ENCODE measurements around the gene RASA1. TPM values are rescaled to one million over a fixed set of nuclear protein-coding genes. Genes with fewer than 3 reads are reported as not detected.

Gene RASA1
- total RNA-seq, 2 donors from 2014 or later, result 15.6 to 17.8 TPM

DNA sequence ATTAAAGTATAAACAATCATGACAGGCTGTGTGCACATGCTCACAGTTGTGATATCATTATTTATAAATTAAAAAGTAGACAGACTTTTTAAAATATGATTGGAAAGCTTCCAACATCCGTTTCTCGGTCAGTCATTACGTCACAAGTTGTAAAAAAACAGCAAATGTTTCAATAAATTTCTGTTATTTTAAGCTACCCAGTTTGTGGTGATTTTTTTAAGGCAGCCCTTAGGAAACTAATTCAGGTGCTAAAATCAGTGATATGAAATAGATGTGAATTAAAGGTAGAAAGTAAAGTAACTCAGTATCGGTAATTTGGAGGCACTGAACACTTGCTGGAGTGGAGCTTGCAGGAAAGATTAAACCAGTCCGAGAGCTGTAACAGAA lies 143.9 kb downstream of the RASA1 start:
- Histone ChIP-seq H3K9me3 (no peaks in the 10 kb centered on the region), H3K4me1 (peaks cover 18% of the 10 kb centered on the region), H3K27ac (peak overlapping the region; percentile 94 to 98 (median 94)), H3K36me3 (replicated peaks in 1 of 2; ENCODE audit: insufficient read depth in 1 of 2, low read depth in 2 of 2) (peaks cover 0 to 8% of the 10 kb centered on the region in 2 donors), H3K4me3 (peak overlapping the region in 1 of 2 donors; percentile 30), H3K27me3 (no peaks in the 10 kb centered on the region)
- intact Hi-C loops (cut with DNase I), result no loop called here
- no peak for TF ChIP-seq POLR2A (IDR thresholded peaks at IDR 0.05)
- TF ChIP-seq, protein P1, sequence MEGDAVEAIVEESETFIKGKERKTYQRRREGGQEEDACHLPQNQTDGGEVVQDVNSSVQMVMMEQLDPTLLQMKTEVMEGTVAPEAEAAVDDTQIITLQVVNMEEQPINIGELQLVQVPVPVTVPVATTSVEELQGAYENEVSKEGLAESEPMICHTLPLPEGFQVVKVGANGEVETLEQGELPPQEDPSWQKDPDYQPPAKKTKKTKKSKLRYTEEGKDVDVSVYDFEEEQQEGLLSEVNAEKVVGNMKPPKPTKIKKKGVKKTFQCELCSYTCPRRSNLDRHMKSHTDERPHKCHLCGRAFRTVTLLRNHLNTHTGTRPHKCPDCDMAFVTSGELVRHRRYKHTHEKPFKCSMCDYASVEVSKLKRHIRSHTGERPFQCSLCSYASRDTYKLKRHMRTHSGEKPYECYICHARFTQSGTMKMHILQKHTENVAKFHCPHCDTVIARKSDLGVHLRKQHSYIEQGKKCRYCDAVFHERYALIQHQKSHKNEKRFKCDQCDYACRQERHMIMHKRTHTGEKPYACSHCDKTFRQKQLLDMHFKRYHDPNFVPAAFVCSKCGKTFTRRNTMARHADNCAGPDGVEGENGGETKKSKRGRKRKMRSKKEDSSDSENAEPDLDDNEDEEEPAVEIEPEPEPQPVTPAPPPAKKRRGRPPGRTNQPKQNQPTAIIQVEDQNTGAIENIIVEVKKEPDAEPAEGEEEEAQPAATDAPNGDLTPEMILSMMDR (IDR thresholded peaks at IDR 0.05), result no peak
- WGBS, 2 donors, result 3 to 4% methylated on average over 5 of the region's 5 CpGs
- no peak for DNase-seq
- no peak for ATAC-seq

- TF ChIP-seq, protein P1 (IDR thresholded peaks at IDR 0.05), result peak in 1 of 7 experiments; percentile 3
- TF ChIP-seq POLR2A (IDR thresholded peaks at IDR 0.05), result no peak
- H3K27ac ChIP-seq, result peak overlapping the region; percentile 94 to 98 (median 94)
- WGBS, 2 donors, result 0% methylated on average over 29 of the region's 29 CpGs
- peak overlapping the region; percentile 30 to 91 for H3K4me3 ChIP-seq
- no peaks in the 10 kb centered on the region for H3K27me3 ChIP-seq
- peak; percentile 14 for ATAC-seq
- H3K36me3 ChIP-seq (replicated peaks in 1 of 2; ENCODE audit: insufficient read depth in 1 of 2, low read depth in 2 of 2), result peaks cover 0 to 5% of the 10 kb centered on the region in 2 donors
- intact Hi-C loops (cut with DNase I), result no loop called here
- peak; percentile 17 to 31 (median 24) for DNase-seq
- H3K4me1 ChIP-seq, result peaks cover 18% of the 10 kb centered on the region
- no peaks in the 10 kb centered on the region for H3K9me3 ChIP-seq
Measured at GRCh38 chr5:87411973-87412629, 144.4 kb downstream of the RASA1 start.

DNA sequence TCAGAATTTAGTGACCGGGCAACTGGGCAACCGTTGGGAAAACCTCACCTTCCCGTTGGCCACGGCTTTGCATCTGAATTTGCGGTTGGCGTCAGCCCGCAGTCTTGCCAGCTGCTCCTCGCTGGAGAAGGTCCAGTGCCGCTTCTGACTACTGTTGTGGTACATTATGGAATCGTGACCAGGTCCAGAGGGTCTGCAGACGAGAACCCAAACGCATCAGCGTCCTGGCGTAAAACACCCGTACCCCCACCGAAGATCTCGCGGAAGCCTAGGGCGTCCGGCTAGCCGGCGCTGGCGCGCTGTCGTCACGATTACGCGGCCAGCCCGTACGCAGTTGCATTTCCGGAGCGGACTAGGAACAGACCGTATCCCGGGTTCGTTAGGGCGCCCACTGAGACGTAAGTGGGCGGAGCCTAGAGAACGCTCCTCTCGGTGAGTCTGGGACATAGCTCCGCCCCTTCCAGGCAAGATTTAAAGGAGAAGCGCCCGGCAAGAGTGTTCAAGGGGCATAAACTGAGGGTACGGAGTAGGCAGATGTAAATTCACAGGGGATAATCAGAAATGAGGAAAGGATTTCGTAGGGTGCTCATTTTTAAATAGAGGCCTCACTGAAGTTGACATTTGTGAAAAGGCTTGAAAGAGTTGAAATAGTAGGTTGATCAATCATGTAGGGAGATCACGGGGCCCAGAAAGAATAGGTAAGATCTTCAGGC lies 145.1 kb downstream of the RASA1 start, which contains the start of gene CCNH:
CCNH (minus strand) TSS at position 301 of the 713 bp plus-strand sequence; CDS start at position 165, 136 bp downstream.
- 0% methylated on average over 14 to 46 of the region's 46 CpGs for WGBS, 2 donors

DNA sequence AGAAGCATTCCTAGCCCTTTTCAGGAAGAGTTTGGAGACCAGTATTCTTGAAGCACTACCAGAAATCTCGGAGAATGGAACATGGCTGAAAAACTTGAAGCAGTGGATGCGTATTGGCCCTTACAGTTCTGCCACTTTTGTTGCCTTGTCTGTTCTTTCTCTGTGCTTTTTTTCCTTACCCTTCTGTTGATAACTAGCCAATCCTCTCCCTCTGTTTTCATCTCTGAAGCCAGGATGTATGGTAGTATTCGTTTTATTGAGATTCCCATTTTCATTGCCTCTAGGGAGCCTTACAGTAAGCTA lies 145.6 kb downstream of the RASA1 start:
- no peak for DNase-seq
- WGBS, 2 donors, result 35 to 45% methylated on average over 3 of the region's 3 CpGs
- Histone ChIP-seq H3K36me3 (replicated peaks in 1 of 2; ENCODE audit: insufficient read depth in 1 of 2, low read depth in 2 of 2) (peaks cover 0 to 2% of the 10 kb centered on the region in 2 donors), H3K4me3 (no peak overlapping the region), H3K4me1 (peaks cover 18% of the 10 kb centered on the region), H3K27ac (peak overlapping the region; percentile 94 to 98 (median 94)), H3K27me3 (no peaks in the 10 kb centered on the region), H3K9me3 (no peaks in the 10 kb centered on the region)
- ATAC-seq, result no peak
- no peak for TF ChIP-seq POLR2A (IDR thresholded peaks at IDR 0.05)
- TF ChIP-seq, protein P1 (IDR thresholded peaks at IDR 0.05), result no peak
- intact Hi-C loops (cut with DNase I), result no loop called here

More for the DNA sequence above, 145.1 kb downstream of the RASA1 start, which contains the start of gene CCNH:
- intact Hi-C loops (cut with DNase I), result no loop called here
- peaks cover 18% of the 10 kb centered on the region for H3K4me1 ChIP-seq
- no peaks in the 10 kb centered on the region for H3K27me3 ChIP-seq
- no peaks in the 10 kb centered on the region for H3K9me3 ChIP-seq
- peaks cover 0 to 3% of the 10 kb centered on the region in 2 donors for H3K36me3 ChIP-seq (replicated peaks in 1 of 2; ENCODE audit: insufficient read depth in 1 of 2, low read depth in 2 of 2)
- H3K27ac ChIP-seq, result peak within 1 kb of the TSS; percentile 94 to 98 (median 94)
- DNase-seq (peak; percentile 98 to 99 (median 99)), ATAC-seq (peak; percentile 99)
- peak within 1 kb of the TSS; percentile 30 to 91 for H3K4me3 ChIP-seq
- TF ChIP-seq POLR2A (IDR thresholded peaks at IDR 0.05), result peak; percentile 87 to 96 (median 95)
- TF ChIP-seq, protein P1 (IDR thresholded peaks at IDR 0.05), result peak in 2 of 7 experiments; percentile 8 to 16
